GM21786 (cell line): Measurements from ENCODE around the gene KRT6C.
"Not testable (repeated sequence)": the region's sequence is repeated elsewhere in the genome, so short reads cannot be mapped to it uniquely, and the experiment has no call there.

Experiments
- ATAC-seq: cut with Tn5 transposase; IDR thresholded peaks from one replicate; pipeline ENCODE4 v1.9.1; 2021; ENCODE audit not compliant: unreplicated experiment

Gene KRT6C

DNA sequence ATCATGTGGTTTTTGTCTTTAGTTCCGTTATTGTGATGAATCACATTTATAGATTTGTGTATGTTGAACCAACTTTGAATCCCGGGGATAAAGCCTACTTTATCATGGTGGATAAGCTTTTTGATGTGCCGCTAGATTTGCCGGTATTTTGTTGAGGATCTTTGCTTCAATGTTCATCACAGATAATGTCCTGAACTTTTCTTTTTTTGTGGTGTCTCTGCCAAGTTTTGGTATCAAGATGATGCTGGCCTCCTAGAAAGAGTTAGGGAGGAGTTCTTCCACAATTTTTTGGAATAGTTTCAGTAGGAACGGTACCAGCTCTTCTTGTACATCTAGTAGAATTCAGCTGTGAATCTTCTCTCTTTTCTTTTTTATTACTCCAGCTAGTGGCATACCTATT lies 14.7 kb downstream of the KRT6C start:
- no peak for ATAC-seq

DNA sequence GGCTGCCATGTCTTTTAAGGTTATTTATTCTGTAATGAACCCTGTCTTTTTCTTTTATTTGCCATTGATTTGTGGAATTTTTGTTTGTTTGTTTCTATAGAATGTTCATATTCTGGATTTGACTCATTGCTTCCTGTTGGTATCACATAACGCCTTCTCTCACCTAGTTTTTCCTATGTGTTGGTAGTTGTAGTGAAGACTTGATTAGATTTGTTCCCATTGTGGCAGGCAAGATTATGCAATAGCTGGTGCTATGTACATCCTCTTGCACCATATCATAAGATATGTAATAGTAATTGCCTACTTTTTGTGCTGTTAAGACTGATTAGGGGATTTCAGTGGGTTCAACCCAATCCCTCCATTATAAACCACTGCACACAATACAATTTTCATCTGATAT lies 17.8 kb downstream of the KRT6C start:
- no peak for ATAC-seq

DNA sequence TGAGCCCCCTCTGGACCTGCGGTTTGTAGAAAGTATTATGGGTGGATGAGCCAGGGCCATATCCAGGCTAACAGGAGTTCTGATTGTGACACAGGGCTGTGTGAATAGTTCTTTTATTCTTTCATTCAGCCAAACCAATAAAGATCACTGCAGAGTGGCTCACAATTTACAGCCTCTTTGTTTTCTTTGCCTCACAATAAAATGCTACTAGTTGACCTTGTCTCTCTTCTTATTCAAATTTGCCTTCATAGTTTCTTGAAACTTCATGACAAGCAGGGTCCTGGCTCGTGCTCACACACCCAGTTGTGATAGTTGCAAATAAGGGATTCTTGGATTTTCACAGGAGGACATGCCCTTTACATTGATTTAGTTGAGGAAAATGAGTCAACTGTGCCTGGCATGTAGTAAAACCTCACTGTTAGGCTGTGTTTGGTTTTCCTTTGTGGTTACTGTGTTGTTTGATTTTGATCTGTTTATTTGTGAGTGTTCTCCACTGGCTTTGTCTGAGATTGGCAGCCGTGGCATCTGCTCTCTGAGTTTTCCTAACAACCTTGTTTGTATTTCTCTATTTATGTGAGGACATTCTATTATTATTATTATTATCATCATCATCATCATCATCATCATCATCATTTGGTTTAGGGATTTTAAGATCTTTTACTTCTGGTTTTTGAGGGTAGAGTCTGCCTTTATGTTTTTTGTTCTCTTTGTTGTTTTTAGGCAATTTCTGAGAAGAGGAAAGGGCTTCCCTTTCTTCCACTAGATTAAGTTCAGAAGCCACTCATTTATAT lies 19.0 kb downstream of the KRT6C start:
- ATAC-seq: no peak

DNA sequence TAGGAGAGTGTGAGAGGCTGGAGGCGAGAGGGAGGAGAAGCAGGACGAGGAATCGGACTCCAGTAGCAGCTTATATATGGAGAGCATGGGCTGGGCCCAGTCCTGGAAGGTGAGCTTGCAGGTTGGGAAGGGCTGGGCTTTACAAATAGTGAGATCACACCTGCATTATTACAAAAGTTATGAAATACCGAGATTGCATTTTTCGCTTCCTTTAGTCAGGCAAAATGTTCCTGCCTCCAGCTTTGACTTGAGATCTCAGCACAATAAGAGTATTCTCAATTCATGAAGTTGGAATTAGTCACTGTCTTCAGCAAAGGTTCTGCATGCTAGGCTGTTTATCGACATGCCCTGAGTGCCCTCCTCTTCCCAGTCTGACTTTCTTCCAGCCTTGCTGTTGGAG lies 21.5 kb downstream of the KRT6C start, which contains the start of gene KRT6B:
TSS of gene KRT6B (minus strand) at position 46 of the 400 bp plus-strand sequence. CDS start 68 bp downstream, outside the sequence.
- ATAC-seq: no peak

DNA sequence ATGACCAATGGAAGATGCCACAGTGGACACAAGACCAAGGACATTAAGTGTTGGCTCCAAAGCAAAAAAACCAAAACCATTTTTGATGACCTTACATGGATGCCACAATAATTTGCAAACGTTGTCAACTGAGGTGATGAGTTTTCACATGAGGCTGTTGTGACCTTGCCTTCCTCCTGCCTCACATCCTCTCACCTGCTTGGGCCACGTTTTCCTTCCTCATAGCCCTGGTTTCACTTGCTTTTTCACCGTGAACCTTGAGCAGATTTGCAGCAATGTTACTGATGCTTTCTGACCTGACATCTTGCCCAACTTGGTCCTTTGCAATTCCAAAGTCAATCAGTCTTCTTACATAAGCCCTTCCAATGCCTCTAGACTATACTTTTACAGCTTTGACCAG lies 25.4 kb downstream of the KRT6C start:
- no peak for ATAC-seq

DNA sequence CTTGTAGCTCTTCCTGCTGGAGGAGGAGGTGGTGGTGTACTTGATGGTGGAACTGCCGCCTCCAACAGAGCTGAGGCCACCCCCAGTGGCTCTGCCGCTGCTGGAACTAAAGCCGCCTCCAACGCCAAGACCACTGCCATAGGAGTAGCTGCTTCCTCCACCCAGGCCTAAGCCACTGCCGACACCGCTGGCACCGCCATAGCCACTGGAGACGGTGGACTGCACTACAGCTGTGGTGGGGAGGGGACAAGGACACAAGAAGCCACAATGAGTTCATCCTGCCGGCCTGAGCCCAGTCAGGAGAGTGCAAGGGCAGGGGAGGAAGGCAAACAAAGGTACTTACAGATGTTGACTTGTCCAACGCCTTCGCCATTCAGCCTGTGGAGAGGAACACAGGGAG lies 26.4 kb downstream of the KRT6C start:
- not testable (repeated sequence) for ATAC-seq

DNA sequence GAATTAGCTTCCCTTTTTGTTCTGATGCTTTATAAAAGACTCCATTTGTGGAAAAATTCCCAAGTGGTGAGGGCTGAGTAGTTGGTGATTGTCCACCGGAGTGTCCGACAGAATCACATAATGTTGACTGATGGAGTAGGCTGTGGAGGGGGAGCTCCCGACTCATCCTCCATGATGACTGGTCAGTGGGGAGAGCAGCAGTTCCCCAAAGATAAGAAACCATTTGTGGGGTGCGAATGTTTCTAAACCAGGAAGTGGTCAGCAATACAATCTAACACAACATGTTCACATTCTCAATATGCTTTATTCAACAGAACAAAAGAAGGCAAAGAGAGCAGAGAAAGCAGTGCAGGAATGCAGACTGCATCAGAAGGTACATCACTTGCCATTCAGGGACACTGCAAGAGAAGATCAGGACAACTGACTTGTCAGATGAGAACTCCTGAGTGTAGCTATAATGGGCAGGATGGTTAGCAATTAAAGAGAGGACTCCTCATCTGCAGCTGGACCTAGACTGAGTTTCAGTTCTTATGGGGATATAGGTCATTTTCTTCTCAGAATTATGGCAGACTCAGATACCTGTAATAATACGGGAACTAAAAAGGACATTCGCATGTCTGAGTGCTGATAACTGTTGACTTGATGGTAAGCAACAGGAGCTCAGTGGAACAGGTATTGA lies 27.1 kb downstream of the KRT6C start:
- no peak for ATAC-seq

DNA sequence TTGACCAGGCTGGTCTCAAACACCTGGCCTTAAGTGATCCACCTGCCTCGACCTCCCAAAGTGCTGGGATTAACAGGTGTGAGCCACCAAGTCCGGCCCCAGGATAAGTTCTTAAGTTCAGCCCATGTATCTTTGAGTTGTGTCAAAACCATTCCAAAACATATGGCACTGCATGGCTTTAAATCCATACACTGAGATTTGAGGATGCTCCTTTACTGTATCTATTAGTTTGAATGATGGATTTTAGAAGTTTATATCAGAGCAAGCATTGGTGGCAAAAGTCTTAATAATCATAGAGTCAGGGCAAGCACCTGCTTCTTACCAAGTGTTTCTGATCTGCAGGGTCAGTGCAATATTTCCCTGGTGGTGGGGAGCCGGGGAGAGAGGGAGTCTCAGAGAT lies 27.7 kb downstream of the KRT6C start:
- no peak for ATAC-seq

DNA sequence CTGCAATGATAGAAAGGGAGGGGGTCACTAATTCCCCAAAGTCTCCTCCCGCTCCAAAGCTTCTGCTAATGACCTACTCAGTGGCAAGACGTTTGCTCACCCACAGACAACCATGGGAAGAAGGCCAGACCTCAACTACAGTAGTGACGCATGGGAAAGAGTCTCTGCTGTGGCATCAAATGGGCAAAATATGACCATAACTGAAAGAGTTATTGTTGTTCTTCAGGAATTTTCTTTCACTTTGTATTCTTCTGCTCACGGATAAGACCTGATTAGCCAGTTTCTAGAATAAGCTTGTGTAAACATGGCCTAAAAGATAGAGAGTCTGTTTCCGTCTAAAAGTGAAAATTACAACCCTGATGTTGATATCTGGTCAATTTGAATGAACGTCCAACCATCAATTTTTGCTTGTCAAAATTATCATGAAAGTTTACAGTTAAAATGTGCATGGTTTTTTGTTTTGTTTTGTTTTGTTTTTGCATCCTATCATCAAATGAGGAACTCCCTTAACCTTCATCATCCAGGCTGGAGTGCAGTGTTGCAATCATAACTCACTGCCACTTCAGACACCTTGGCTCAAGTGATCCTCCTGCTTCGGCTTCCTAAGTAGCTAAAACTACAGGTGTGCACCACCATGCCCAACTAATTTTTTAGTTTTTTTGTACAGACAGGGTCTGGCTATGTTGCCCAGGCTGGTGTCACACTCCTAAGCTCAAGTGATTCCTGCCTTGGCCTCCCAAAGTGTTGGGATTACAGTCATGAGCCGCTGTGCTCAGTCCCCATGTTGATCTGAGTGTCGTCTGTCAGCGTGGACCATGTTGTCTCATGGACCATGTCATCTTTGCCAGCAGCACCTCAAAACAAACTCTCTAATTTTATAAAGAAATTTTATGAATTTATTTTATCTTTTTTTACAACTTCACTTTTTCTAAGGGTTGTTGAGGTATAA lies 28.7 kb downstream of the KRT6C start:
- ATAC-seq: no peak

DNA sequence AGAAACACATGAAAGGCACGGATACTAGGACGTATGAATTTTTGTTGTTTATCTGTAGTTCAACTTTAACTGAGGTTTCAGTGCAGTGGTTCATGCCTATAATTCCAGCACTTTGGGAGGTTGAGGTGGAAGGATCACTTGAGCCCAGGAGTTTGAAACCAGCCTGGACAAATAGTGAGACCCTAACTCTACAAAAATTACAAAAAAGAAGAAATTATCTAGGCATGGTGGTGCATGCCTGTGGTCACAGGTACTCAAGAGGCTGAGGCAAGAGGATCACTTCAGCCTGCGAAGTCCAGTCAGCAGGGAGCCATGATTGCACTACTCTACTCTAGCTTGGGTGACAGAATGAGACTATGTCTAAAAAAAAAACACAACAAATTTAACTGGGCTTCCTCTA lies 29.6 kb downstream of the KRT6C start:
- no peak for ATAC-seq

DNA sequence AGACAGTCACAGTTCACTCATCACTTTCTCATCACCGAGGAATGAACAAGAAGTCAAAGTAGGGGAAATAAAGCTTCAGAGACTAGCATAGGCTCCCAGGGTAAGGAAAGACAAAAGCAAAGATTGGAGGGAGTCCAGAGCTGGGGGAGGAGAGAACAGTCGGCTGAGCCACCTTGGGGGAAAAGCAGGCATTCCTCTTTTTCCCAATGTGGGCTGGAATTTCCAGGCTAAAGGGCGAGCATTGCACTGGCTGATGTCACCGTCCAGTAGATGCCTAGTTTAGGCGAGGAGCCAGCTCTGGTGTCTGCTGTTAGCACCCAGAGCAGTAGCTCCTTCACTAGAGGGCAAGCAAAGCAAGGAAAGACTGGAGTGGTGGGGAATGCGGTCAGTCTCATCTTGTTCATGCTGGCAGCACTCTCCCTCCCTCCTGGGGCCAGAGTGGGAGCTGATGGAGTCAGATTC lies 31.0 kb downstream of the KRT6C start:
- no peak for ATAC-seq

DNA sequence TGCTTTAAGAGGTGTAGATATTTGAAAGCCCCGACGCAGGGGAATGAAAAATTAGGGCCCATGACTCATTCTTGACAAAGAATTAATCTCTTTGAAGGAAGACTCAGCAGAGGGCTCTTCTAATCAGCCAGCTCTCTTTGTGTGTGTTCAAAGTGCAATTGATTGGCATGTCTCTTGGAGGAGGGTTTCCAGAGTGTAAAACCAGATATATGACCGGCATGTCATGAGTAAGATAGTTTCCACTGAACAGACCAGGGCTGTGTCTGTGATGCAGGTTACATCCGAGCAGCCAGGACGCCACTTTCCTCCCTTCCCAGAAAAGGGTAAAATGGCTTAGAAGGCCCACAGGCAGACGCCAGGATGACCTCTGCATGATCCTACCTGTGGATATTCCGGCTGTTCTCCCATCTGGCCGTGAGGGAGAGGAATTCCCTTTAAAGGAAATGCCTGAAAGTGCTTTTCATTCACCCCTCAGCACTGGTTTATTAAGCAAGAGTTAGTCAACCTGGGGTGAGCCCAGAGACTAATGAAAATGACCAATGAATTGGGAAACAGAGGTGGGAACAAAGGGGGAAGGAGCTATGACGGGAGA lies 32.2 kb downstream of the KRT6C start:
- ATAC-seq: no peak

DNA sequence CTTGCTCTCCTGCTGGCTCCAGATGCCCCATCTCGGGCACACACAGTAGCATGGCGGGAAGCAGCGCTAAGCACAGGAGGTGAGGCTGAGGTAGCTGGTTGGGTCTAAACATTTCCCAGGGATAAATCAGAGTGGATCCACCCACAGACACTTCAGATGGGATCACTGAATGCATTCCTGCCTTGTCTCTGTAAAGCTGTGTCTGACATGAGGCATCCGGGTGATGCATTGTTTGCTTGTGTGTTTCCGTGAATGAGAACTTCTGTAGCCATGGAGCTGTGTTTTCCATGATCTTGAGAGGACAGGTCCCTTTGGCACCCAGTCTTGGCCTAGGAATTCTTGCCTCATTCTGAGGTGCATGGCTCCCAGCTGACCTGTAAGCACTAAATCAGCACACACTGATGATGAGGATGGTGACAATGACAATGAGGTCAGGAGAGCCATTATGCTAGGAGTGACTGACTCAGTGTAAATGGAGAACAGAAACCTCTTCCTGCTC lies 32.7 kb downstream of the KRT6C start:
- no peak for ATAC-seq

DNA sequence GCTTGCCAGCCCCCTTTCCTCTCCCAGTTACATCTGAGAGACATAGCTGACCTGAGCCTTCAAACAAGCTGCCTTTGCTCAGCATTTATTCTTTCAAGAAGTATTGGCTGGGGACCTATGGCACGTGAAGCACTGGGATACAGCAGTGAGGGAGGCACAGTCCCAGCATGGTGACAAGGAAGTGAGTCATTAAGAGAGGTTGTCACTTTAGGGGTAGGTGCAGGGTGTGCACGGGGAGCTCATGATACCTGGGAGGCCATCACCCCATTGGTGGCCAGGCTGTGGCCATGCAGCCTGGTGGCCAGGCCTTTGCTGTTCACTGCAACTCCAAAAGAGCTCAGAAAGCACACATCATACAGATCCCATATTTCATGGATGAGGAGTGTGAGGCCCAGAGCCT lies 33.8 kb downstream of the KRT6C start:
- ATAC-seq: no peak

DNA sequence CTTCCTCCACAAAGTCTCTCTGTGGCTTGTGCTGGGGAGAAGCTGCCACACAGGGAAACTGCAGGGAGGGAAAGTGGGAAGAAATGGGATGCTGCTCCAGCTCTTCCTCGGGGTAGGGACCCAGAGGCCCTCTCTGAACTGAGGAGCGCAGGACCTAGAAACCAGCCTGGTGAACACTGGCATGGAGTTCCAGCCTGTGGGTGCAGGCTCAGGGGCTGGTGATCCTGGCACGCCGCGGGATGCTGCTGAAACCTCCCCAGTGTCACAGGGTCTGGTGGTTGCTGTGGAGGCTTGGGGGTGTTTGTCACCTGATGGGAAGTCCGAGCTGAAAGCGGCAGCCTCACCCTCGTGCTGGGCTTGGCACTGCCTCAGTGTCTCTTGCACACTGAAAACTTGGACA lies 34.2 kb downstream of the KRT6C start:
- no peak for ATAC-seq

DNA sequence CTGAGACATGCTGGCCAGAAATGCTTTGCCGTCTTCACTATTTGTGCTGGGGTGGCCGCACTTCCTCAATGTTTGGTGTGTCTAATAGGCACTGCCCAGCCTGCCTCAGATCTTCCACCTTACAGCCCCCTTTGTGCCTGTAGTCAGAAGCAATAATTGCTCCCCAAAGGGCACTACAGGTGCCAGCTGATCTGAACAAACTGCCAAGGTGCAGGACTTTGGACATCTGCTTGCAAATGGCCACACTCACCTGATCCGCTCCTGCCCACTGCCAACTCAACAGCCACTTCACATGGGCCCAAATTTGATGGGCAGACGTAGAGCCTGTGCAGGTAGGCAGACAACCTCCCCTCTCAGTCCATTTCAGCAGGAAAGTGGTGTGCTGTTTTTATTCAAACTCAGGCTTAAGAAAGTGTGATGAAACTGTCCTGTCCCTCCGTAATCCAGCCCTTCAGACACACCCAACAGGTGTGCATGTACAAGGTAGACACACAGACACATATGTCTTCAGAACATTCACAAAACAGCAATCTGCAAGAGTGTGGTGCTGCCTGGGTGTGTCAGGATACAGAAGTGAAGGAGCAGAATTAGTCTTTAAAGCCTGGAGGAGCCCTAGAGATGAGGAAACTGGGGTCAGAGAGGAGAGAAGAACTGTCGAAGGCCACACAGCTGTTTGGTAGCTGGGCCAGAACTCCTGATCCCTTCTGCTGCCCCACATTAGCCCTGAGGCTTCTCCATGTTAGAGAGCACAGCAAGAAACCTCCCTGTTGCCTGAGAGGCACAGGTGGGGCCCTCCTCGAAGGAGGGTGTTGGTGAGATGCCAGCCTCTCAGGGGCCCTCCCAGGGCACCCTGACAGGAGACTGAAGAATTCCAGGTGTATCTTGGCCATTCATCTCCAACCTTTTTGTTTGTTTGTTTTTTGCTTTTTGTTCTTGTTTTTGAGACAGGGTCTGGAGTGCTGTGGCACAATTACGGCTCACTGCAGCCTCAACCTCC lies 35.0 kb downstream of the KRT6C start:
- ATAC-seq: no peak

DNA sequence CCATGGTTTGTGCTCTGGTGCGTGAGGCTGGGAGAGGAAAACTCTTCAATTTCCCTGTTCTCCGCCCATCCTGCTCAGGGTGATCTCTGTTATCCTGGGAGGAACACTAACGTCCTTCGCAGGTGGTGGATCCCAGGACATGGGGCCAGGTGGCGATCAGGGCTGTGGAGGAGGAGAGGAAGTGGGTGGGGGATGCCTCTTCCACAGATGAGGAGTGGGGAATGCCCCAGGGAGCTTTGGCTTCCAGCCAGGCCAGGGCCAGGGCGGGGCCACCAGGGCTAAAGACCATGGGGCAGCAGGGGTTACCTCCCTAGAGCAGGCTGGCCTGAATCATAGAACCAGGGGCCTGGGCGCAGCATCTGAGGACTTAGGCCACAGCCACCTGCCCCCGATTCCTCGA lies 36.1 kb downstream of the KRT6C start:
- ATAC-seq: no peak

DNA sequence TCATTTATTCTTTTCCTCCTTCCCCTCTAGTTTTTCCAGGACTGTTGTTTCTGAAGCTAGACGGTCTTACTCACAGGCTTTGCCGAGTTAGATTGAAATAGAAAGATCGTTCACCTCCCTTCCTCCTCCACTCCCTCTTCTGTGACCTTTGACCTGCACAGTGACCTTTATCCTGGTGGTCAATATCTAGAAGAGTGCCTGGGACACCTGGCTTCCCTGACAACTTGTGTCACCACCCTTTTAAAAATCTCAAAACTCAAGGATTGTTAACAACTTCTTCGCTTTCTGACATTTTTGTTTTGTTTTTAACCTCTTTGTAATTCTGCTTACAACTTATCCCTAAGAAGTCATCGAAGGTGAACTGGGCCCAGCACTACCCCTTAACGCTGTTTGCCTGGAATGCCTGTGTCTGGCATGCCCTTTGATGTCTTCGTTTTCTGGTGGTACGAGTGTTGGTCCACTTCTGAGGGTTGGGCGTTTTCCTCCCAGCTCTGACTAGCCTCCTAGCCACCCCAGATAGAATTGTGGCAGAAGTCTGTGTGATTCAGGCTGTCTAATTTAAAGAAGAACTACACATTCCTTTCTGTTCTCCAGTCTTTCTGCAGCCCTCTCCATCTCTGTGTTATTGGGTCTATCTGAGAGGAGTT lies 36.7 kb downstream of the KRT6C start:
- no peak for ATAC-seq
